Cerebellar cortex (tissue), 1 donor: Measurements from ENCODE around the gene GRHL1.

Experiments used
- DNase-seq: peaks from one replicate; pipeline ENCODE4 v3.0.0-alpha.2; 2015; ENCODE audit warnings: low spot score

GRHL1 gene

DNA sequence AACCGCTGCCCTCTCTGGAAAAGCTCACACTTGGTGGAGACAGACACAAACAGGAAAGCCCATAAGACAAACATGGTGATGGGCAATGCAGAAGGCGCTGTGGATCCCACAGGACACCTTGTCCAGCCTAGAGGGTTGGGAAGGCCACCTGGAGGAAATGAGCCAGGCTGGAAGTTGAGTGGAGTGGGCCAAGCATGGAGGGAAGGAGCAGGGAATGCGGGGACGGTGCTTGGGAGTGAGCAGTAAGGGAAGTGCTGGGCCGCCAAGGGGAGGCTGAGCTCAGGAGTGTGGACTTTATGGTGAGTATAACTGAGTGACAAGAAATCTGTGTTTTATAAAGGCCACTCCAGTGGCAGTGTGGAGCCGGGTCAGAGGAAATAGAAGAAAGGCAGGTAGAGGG, 2.8 kb upstream of the GRHL1 start:
- DNase-seq: no peak

DNA sequence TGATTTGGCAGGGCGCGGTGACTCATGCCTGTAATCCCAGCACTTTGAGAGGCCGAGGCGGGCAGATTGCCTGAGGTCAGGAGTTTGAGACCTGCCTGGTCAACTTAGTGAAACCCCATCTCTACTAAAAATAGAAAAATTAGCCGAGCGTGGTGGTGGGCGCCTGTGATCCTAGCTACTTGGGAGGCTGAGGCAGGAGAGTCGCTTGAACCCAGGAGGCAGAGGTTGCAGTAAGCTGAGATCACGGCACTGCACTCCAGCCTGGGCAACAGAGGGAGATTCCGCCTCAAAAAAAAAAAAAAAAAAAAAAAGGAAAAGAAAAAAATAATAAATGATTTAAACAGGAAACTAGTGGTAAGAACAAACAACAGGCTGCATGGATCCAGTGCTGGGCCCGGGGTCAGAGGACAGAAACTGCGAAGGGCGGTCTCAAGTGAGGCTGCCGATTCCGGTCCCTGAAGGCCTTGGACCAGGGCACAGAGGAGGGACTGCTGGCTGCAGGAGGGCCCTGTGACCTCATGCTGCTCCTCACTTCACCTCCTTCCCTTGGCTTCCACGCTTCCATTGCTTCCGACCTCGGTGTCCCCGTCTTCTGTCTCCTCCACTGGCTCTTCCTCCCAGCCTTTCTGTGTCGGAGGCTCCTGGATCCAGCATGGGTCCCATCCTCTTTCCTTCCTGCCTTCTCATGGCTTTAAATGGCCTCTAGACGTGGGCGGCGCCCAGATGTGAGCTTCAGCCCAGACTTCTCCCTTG, 2.1 kb upstream of the GRHL1 start:
- no peak for DNase-seq

DNA sequence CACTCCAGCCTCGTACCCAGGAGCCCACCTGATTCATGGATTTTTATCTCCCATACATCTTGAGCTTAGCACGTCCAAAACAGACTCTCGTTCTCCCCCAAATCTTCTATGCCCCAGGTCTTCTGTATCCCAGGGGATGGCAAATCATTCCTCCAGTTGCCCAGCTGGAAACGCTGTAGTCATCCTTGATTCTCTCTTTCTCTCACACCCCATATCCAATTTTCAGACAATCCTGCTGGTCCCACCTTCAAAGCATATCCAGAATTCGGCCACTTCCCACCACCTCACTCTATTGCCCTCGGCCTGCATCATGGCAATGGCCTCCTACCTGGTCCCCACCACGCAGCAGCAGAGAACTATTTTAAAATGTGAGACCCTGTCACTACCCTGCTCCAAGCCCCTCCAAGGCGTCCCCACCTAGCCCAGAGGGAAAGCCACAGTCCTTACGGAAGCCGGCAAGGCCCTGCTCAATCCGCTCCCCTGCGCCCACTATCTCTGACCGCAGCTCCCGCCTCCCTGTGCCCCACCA, 1.4 kb upstream of the GRHL1 start:
- DNase-seq: no peak

DNA sequence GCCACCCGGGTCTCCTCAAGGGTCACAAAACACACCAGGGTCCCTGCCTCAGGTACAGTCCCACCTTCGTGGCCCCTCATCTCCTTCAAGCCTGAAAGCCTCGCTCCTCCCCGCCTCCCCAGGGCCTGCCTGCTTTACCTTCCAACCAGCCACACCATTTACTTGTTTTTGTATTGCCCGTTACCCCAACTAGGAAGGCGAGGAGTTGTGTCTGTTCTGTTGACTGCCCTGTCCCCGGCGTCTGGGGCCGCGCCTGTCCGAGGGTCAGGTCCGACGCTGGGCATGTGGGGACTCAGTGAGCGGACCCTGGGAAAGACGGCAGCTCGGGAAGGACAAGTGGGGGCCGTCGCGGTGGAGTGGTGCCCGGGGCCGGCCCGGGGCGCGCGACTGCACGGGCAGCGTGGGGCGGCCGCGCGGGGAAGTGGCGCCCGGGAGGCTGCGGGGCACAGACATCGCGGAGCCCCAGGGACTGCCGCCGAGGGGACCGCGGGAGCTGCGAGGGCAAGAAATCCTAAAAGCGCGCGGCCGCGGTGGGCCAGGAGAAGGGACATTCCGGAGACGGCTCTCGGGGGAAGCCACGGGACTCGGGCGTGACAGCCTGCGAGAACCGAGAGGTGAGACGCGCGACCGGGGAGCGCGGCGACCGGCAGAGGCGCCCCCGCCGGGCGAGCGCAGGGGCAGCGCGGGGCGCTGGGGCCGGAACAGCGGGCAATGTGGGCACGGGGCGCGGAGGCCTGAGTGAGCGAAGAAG, 797 bp upstream of the GRHL1 start:
- peak; percentile 25 for DNase-seq

DNA sequence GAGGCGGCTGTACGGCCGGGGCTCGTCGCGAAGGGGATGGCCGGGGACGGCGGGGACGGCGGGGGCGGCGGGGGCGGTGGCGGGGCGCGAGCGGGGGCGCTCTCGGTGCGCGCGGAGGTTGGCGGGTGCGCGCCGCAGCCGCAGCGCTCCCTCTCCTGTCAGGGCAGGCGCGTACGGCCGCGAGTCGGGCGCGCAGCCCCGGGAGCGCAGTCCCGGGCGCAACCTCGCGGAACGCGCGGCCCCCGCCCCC, 296 bp upstream of the GRHL1 start:
- no peak for DNase-seq

- DNase-seq: peak; percentile 11
Observed at GRCh38 chr2:9952286-9952737, 819 bp downstream of the GRHL1 start.

GRCh38 chr2:9952856-9953503, 1.5 kb downstream of the GRHL1 start:
- no peak for DNase-seq

DNA sequence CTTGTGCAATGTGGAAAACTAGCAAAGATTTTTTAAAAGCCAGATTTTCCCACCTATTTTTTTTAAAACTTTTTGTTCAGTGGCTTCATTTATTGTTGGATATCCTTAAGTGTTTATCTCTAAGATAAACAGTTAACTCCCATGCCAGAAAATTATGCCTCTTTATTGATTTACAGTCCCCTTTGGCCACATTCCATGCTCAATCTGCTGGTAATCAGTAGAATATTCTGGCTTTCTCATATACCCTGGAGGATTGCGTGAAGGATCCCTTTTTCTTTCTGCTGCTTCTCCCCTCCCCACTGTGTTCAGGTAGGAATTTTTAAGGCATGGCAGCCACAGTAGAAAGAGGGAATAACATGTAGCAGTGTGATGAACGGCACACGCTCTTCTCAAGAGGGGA, 2.6 kb downstream of the GRHL1 start:
- no peak for DNase-seq

- DNase-seq: no peak
Observed at GRCh38 chr2:9958057-9958456, 6.6 kb downstream of the GRHL1 start.

- no peak for DNase-seq
Observed at GRCh38 chr2:9959262-9959661, 7.8 kb downstream of the GRHL1 start.

- DNase-seq: no peak
Observed at GRCh38 chr2:9961013-9961412, 9.5 kb downstream of the GRHL1 start.

DNA sequence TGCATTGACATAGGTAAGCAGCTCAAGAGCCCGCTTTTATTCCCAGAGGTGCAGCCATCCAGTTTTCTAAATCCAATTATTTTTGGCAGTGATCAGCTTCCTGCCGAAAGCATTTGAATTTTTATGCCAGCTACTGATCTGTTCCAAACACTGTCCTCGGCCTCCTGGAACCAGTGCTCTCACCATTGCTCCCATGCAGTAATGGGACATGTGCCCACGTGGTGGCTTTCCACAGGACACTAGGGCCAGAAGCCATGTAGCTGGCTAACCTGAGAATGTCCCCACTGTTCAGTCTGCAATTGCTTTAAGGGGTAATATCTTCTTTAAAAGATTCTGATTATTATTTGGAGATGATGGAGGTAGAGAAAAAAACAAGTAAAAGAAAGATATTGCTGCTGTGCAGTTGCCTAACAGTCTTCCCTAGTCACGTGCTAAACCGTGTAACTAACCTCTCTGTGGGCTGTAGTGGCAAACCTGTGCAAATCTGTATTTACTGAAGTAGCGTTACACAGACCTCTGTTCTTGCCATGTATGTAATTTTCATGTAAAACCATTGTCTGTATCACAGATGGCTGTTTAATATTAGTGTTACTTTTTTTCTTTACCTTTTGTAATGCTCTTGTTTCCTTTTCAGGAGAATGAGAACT, 13.0 kb downstream of the GRHL1 start:
- no peak for DNase-seq

DNA sequence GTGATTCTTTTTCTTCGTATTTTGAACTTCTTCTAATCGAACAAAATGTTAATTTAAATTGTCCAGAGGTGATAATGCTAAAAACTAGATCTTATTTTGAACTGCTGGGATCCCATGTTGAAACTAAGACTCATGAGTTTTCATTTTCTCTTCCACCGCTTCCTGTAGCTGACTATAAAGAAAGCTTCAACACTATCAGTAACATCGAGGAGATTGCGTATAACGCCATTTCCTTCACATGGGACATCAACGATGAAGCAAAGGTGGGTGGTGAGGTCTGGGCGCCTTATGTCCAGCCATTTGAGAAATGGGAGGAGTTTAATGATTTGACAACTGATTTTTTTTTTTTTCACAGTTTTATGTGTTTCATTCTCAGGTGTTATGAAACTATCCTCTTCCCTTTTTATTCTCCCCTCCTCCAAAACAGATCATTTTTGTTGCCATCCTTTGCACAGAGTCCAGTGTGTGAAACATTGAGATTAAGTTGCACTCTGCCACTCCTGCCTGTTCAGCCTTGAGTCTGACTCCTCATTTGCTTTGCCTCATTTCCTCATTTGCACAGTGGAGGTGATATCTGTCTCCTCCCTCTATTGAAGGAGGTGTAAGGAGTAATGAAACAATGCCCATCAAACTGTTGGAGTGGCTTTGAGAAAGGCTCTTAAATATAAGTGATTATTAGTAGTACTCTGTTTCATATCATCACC, 13.8 kb downstream of the GRHL1 start:
- no peak for DNase-seq

GRCh38 chr2:9966491-9967022, 15.1 kb downstream of the GRHL1 start:
- no peak for DNase-seq

DNA sequence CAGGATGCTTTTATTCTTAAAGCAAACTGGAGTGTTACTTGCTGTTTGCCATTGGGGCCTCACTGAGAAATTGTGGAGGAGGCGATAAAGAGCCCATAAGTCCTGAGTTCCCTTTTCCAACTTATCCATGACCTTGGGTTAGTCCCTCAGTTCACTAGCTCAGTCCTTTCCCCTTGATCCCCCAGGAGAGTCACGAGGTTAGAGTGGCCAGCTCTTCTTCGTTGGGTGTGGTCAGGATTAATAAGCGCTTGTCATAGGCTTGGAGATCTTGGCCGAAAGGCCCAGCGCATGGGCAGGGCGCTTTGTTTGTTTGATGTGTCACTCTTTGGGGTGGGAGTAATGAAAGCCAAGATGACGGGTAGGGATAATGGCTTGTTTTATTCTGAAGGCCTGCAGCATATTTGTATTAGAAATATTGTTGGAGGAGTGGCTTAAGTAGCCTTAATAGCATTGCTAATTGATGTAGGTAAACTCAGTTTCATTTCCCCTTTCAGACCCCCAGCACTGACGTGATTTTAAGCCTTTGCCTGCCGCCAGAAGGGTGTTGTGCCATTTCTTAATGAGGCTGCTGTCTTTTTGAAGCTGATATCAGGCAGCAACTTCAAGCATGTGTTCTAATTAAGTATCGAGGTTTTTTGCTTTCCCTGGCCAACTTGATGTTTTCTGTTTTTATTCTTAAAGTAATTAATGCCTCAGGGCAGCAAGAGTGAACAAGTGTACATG, 15.7 kb downstream of the GRHL1 start:
- DNase-seq: no peak

- no peak for DNase-seq
Observed at GRCh38 chr2:9968553-9969497, 17.3 kb downstream of the GRHL1 start.

GRCh38 chr2:9970200-9971044, 18.9 kb downstream of the GRHL1 start:
- DNase-seq: no peak

GRCh38 chr2:9971105-9971818, 19.8 kb downstream of the GRHL1 start:
- DNase-seq: no peak
